MM.1S (cell line): ENCODE measurements around the gene HAND1.

Experiments used
- CTCF ChIP-seq: fragments of 300-600 bp; sonication (generic); IDR thresholded peaks from 2 replicates; pipeline ENCODE4 v1.5.1; 2016; ENCODE audit warnings: antibody characterized with exemption, low read length, mixed read lengths
- EZH2 ChIP-seq: fragments of 300-600 bp; sonication (generic); optimal IDR thresholded peaks from 2 replicates; pipeline ENCODE3; 2017; ENCODE audit warnings: low read depth, mild to moderate bottlenecking, antibody characterized with exemption, low read length, mixed read lengths
- EZH2phosphoT487 ChIP-seq: fragments of 300-600 bp; sonication (generic); IDR thresholded peaks from 2 replicates; pipeline ENCODE4 v1.6.1; 2018; ENCODE audit warnings: antibody characterized with exemption, low read length

GRCh38 chr5:154487541-154487940 lies 9.5 kb upstream of the HAND1 start:
- no peak for TF ChIP-seq CTCF
- no peak for TF ChIP-seq EZH2phosphoT487
- no peak for TF ChIP-seq EZH2
